DOHH2 (cell line): ENCODE measurements around the gene SLC6A11.

Experiments used
- H3F3A ChIP-seq: fragments of 200-600 bp; sonication (generic), shearing (Covaris generic); 2 replicates; pipeline ENCODE4 v1.6.0; 2016; ENCODE audit warnings: antibody characterized with exemption, mild to moderate bottlenecking; ENCODE audit not compliant: control insufficient read depth, insufficient read depth
- H3K27ac ChIP-seq: fragments of 200-600 bp; sonication (generic); 2 replicates; pipeline ENCODE4 v1.5.1; 2014; ENCODE audit warnings: low read depth, mild to moderate bottlenecking, low read length, moderate library complexity
- H3K27me3 ChIP-seq: fragments of 200-600 bp; sonication (generic); 2 replicates; pipeline ENCODE4 v1.6.1; 2014; ENCODE audit warnings: mild to moderate bottlenecking, low read length, mixed read lengths; ENCODE audit not compliant: control insufficient read depth
- H3K36me3 ChIP-seq: fragments of 200-600 bp; sonication (generic); 2 replicates; pipeline ENCODE4 v1.6.1; 2014; ENCODE audit warnings: mild to moderate bottlenecking, low read length, moderate library complexity, mixed read lengths; ENCODE audit not compliant: control insufficient read depth
- H3K4me1 ChIP-seq: fragments of 200-600 bp; sonication (generic); 2 replicates; pipeline ENCODE4 v1.6.1; 2014; ENCODE audit warnings: mild to moderate bottlenecking, low read length, mixed read lengths; ENCODE audit not compliant: control insufficient read depth
- H3K4me2 ChIP-seq: fragments of 200-600 bp; sonication (generic); 2 replicates; pipeline ENCODE4 v1.6.0; 2014; ENCODE audit warnings: mild to moderate bottlenecking, low read length, moderate library complexity
- H3K4me3 ChIP-seq: fragments of 200-600 bp; sonication (generic); 2 replicates; pipeline ENCODE4 v1.5.1; 2014; ENCODE audit warnings: mild to moderate bottlenecking, low read length, mixed read lengths
- H3K79me2 ChIP-seq: fragments of 200-600 bp; sonication (generic); 2 replicates; pipeline ENCODE4 v1.6.1; 2014; ENCODE audit warnings: mild to moderate bottlenecking, low read length, mixed read lengths; ENCODE audit not compliant: control insufficient read depth
- H3K9me2 ChIP-seq: fragments of 200-600 bp; sonication (generic); replicated peaks from 2 replicates; pipeline ENCODE4 v1.6.1; 2014; ENCODE audit warnings: mild to moderate bottlenecking, low read length, mixed read lengths; ENCODE audit not compliant: control insufficient read depth
- H3K9me3 ChIP-seq: fragments of 200-600 bp; sonication (generic); 2 replicates; pipeline ENCODE4 v1.6.1; 2014; ENCODE audit warnings: antibody characterized with exemption, low read length, mixed read lengths; ENCODE audit not compliant: control insufficient read depth, insufficient read depth
- H4K20me1 ChIP-seq: fragments of 200-600 bp; sonication (generic); 2 replicates; pipeline ENCODE4 v1.6.0; 2014; ENCODE audit warnings: low read depth, mild to moderate bottlenecking, antibody characterized with exemption, low read length, moderate library complexity; ENCODE audit not compliant: control insufficient read depth, insufficient read depth
- EZH2phosphoT487 ChIP-seq: fragments of 200-600 bp; sonication (generic); IDR thresholded peaks from 2 replicates; pipeline ENCODE4 v1.6.1; 2017; ENCODE audit warnings: borderline replicate concordance, mild to moderate bottlenecking, antibody characterized with exemption, low read length, moderate library complexity, mixed read lengths
- TF ChIP-seq, protein P1 (sequence below): fragments of 200-600 bp; sonication (generic); IDR thresholded peaks from one replicate; pipeline ENCODE4 v1.5.1; 2014; ENCODE audit warnings: antibody characterized with exemption, mild to moderate bottlenecking, low read depth, low read length; ENCODE audit not compliant: poor library complexity, severe bottlenecking

SLC6A11 gene

DNA sequence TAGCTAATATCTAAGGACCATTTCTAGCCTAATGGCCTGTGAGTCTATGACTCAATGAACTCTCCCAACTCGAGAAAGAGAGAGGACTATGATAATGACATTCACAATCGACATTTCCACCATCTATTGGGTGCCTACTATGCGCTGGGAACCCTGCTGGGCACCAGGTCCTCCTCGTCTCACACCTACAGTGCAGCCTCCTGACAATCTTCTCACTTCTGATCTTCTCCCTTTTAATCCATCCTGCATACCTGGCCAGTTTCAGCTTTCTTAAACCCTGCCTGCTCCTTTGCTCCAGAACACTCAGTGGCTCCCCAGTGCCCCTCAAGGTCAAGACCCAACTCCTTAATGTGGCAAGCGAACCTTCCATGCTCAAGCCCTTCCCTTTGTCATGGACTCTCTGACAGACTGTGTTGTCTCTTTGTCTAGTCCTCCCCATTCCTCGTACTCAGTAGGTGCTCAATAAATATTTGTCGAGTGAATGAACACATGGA, 173.0 kb downstream of the SLC6A11 start:
- Histone ChIP-seq H3K4me3 (no peak overlapping the region), H3K27ac (no peak overlapping the region), H3K4me1 (no peaks in the 10 kb centered on the region), H3K79me2 (no peaks in the 10 kb centered on the region), H3K9me2 (no peaks in the 10 kb centered on the region), H3K27me3 (no peaks in the 10 kb centered on the region), H3K36me3 (no peaks in the 10 kb centered on the region), H3K4me2 (no peak overlapping the region), H3K9me3 (no peaks in the 10 kb centered on the region), H4K20me1 (no peaks in the 10 kb centered on the region), H3F3A (no peaks in the 10 kb centered on the region)
- TF ChIP-seq, protein P1, sequence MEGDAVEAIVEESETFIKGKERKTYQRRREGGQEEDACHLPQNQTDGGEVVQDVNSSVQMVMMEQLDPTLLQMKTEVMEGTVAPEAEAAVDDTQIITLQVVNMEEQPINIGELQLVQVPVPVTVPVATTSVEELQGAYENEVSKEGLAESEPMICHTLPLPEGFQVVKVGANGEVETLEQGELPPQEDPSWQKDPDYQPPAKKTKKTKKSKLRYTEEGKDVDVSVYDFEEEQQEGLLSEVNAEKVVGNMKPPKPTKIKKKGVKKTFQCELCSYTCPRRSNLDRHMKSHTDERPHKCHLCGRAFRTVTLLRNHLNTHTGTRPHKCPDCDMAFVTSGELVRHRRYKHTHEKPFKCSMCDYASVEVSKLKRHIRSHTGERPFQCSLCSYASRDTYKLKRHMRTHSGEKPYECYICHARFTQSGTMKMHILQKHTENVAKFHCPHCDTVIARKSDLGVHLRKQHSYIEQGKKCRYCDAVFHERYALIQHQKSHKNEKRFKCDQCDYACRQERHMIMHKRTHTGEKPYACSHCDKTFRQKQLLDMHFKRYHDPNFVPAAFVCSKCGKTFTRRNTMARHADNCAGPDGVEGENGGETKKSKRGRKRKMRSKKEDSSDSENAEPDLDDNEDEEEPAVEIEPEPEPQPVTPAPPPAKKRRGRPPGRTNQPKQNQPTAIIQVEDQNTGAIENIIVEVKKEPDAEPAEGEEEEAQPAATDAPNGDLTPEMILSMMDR, result no peak
- TF ChIP-seq EZH2phosphoT487, result no peak
